HCT116 (cell line): Measurements from ENCODE around the gene SLAMF1. TPM values are rescaled to one million over a fixed set of nuclear protein-coding genes. Genes with fewer than 3 reads are reported as not detected.

Source experiments
- ATAC-seq: fragments of 200-7000 bp; cut with Tn5 transposase; 2 replicates; pipeline ENCODE4 v1.9.1; 2020; ENCODE audit warnings: mild to moderate bottlenecking, moderate library complexity
- BruUV-seq: library from RNA; stranded (reverse); fragments of 400-500 nt; replicated peaks from 2 replicates; lab custom pipeline; 2021; lab: Mats Ljungman, UMichigan
- CTCF ChIA-PET: fragments of 300-600 bp; sonication (Branson Sonifier 250); formaldehyde crosslinking; loops from one replicate; lab custom pipeline; 2021; ENCODE audit warnings: antibody characterized with exemption; lab: Charles Lee
- POLR2A ChIA-PET: fragments of 300-600, 350-600 bp; sonication (Branson Sonifier 250); formaldehyde crosslinking; loops from one replicate; lab custom pipeline; 2021; ENCODE audit warnings: antibody characterized with exemption; lab: Charles Lee
- RAD21 ChIA-PET, 2 experiments: fragments of 300-600 bp; sonication (Branson Sonifier 250); formaldehyde crosslinking; loops; one replicate each; lab custom pipeline; 2023; ENCODE audit warnings: low total read pairs in 2 of 2; ENCODE audit not compliant: uncharacterized antibody in 2 of 2, unreplicated experiment in 2 of 2, low non-redundant PET in 1 of 2; lab: Charles Lee
- DNase-seq: peaks from one replicate; pipeline ENCODE4 v3.0.0-alpha.2; 2010; ENCODE audit warnings: low read depth, low spot score
- H2AFZ ChIP-seq: fragments of 200-600 bp; shearing (Covaris generic), sonication (generic); 2 replicates; pipeline ENCODE4 v1.6.1; 2017; ENCODE audit warnings: low read depth, mixed run types, mixed read lengths, antibody characterized with exemption, low read length; ENCODE audit not compliant: poor library complexity, severe bottlenecking
- H3K27ac ChIP-seq: 2 replicates; pipeline ENCODE4 v1.5.1; 2012; ENCODE audit warnings: low read depth, low read length
- H3K27me3 ChIP-seq: fragments of 200-600 bp; sonication (generic); 2 replicates; pipeline ENCODE4 v1.6.1; 2016; ENCODE audit warnings: mixed run types, low read length, mixed read lengths; ENCODE audit not compliant: insufficient read depth
- H3K36me3 ChIP-seq, 2 experiments: fragments of 200-500 bp in 1 of 2; fragments of 200-600 bp in 1 of 2; sonication (Bioruptor generic) in 1 of 2; sonication (generic) in 1 of 2; 2 replicates each; pipeline versions ENCODE4 v1.5.1 to v1.6.1; 2014 to 2016; ENCODE audit warnings: low read length in 2 of 2, inconsistent platforms in 1 of 2, mixed read lengths in 1 of 2, mixed run types in 1 of 2; ENCODE audit not compliant: insufficient read depth in 2 of 2, control insufficient read depth in 1 of 2
- H3K4me1 ChIP-seq, 2 experiments: fragments of 200-600 bp in 1 of 2; sonication (generic) in 1 of 2; 2 replicates each; pipeline versions ENCODE4 v1.5.1 to v1.6.1; 2012 to 2017; ENCODE audit warnings: low read length in 2 of 2, inconsistent platforms in 1 of 2, mild to moderate bottlenecking in 1 of 2, mixed read lengths in 1 of 2, mixed run types in 1 of 2, moderate library complexity in 1 of 2; ENCODE audit not compliant: insufficient read depth in 2 of 2, control insufficient read depth in 1 of 2
- H3K4me2 ChIP-seq: fragments of 200-600 bp; sonication (generic); 2 replicates; pipeline ENCODE4 v1.6.1; 2017; ENCODE audit warnings: mixed run types, low read length, mixed read lengths
- H3K4me3 ChIP-seq, 2 experiments: fragments of 200-600 bp in 1 of 2; sonication (generic) in 1 of 2; replicated peaks in 1 of 2; 2 replicates each; pipeline ENCODE4 v1.5.1; 2011 to 2016; ENCODE audit warnings: low read length in 2 of 2, control low read depth in 1 of 2, low read depth in 1 of 2, mild to moderate bottlenecking in 1 of 2, mixed read lengths in 1 of 2, mixed run types in 1 of 2
- H3K79me2 ChIP-seq: fragments of 200-600 bp; sonication (generic); 2 replicates; pipeline ENCODE4 v1.6.1; 2017; ENCODE audit warnings: mild to moderate bottlenecking, mixed run types, low read length, moderate library complexity, mixed read lengths; ENCODE audit not compliant: insufficient read depth
- H3K9ac ChIP-seq: fragments of 200-600 bp; sonication (generic); 2 replicates; pipeline ENCODE4 v1.6.1; 2016; ENCODE audit warnings: low read length, mixed read lengths
- H3K9me2 ChIP-seq: fragments of 200-600 bp; sonication (generic), shearing (Covaris generic); 2 replicates; pipeline ENCODE4 v1.6.1; 2017; ENCODE audit warnings: mixed run types, mild to moderate bottlenecking, moderate library complexity; ENCODE audit not compliant: insufficient read depth
- H3K9me3 ChIP-seq, 2 experiments: fragments of 200-500 bp in 1 of 2; fragments of 200-600 bp in 1 of 2; sonication (Bioruptor generic) in 1 of 2; sonication (generic) in 1 of 2; 2 replicates each; pipeline ENCODE4 v1.6.1; 2014 to 2017; ENCODE audit warnings: low read length in 2 of 2, mixed read lengths in 2 of 2, inconsistent platforms in 1 of 2, low read depth in 1 of 2, mild to moderate bottlenecking in 1 of 2, mixed run types in 1 of 2, moderate library complexity in 1 of 2; ENCODE audit not compliant: control insufficient read depth in 1 of 2, insufficient read depth in 1 of 2
- H4K20me1 ChIP-seq: fragments of 200-600 bp; sonication (generic), shearing (Covaris generic); 2 replicates; pipeline ENCODE4 v1.6.1; 2017; ENCODE audit warnings: mixed run types, mild to moderate bottlenecking, moderate library complexity; ENCODE audit not compliant: insufficient read depth
- ATF3 ChIP-seq: IDR thresholded peaks from 2 replicates; pipeline ENCODE4 v1.6.1; 2012
- CBX3 ChIP-seq: IDR thresholded peaks from 2 replicates; pipeline ENCODE4 v1.6.1; 2012; ENCODE audit warnings: low read depth
- CTCF ChIP-seq, 3 experiments: fragments of 200-600 bp in 1 of 3; sonication (generic) in 1 of 3; IDR thresholded peaks in 2 of 3; conservative IDR thresholded peaks in 1 of 3; 2 replicates each; pipeline ENCODE4 v1.5.1; 2012 to 2017; ENCODE audit warnings: low read depth in 2 of 3, low read length in 2 of 3, antibody characterized with exemption in 1 of 3, borderline replicate concordance in 1 of 3, control low read depth in 1 of 3, mild to moderate bottlenecking in 1 of 3, mixed read lengths in 1 of 3, mixed run types in 1 of 3, moderate library complexity in 1 of 3; ENCODE audit not compliant: insufficient read depth in 1 of 3
- EGR1 ChIP-seq: IDR thresholded peaks from 2 replicates; pipeline ENCODE4 v1.6.1; 2012; ENCODE audit warnings: low read depth
- ELF1 ChIP-seq: IDR thresholded peaks from 2 replicates; pipeline ENCODE4 v1.6.1; 2012; ENCODE audit warnings: low read depth, borderline replicate concordance
- EZH2 ChIP-seq: fragments of 200-600 bp; sonication (generic); IDR thresholded peaks from 2 replicates; pipeline ENCODE4 v1.6.1; 2017; ENCODE audit warnings: antibody characterized with exemption, mixed run types
- EZH2phosphoT487 ChIP-seq: fragments of 200-600 bp; IDR thresholded peaks from 2 replicates; pipeline ENCODE4 v1.6.1; 2018; ENCODE audit warnings: antibody characterized with exemption, borderline replicate concordance
- FOSL1 ChIP-seq: IDR thresholded peaks from 2 replicates; pipeline ENCODE4 v1.6.1; 2012; ENCODE audit warnings: low read depth
- JUND ChIP-seq: IDR thresholded peaks from 2 replicates; pipeline ENCODE4 v1.6.1; 2012
- POLR2A ChIP-seq: IDR thresholded peaks from 2 replicates; pipeline ENCODE4 v1.7.0; 2011; ENCODE audit warnings: borderline replicate concordance; ENCODE audit not compliant: insufficient read depth, insufficient read length; ENCODE audit errors: extremely low read depth
- POLR2AphosphoS5 ChIP-seq: IDR thresholded peaks from 2 replicates; pipeline ENCODE4 v1.6.1; 2011; ENCODE audit warnings: mild to moderate bottlenecking, low read depth, low read length, moderate library complexity
- REST ChIP-seq: IDR thresholded peaks from 2 replicates; pipeline ENCODE4 v1.6.1; 2012; ENCODE audit warnings: low read depth
- SIN3A ChIP-seq: IDR thresholded peaks from 2 replicates; pipeline ENCODE4 v1.6.1; 2012; ENCODE audit warnings: low read depth
- SP1 ChIP-seq: IDR thresholded peaks from 2 replicates; pipeline ENCODE4 v1.6.1; 2012; ENCODE audit warnings: low read depth
- SRF ChIP-seq: IDR thresholded peaks from 2 replicates; pipeline ENCODE4 v1.6.1; 2012; ENCODE audit warnings: low read depth
- YY1 ChIP-seq: IDR thresholded peaks from 2 replicates; pipeline ENCODE4 v1.6.1; 2011; ENCODE audit warnings: low read length, low read depth, moderate library complexity, mild to moderate bottlenecking; ENCODE audit not compliant: insufficient replicate concordance; ENCODE audit errors: extremely low read depth
- ZFX ChIP-seq: fragments of 450-650 bp; IDR thresholded peaks from 2 replicates; pipeline ENCODE4 v1.6.1; 2017
- ZNF274 ChIP-seq: fragments of 200-500 bp; sonication (Bioruptor generic); IDR thresholded peaks from 2 replicates; pipeline ENCODE4 v1.6.1; 2014; ENCODE audit warnings: mild to moderate bottlenecking, low read depth, low read length, inconsistent platforms
- intact Hi-C: fragments of 100-400 bp; cut with micrococcal nuclease; formaldehyde crosslinking; loops from 2 replicates; pipeline ENCODE4 v1.10.0; 2022
- total RNA-seq: library from RNA; stranded (reverse); gene quantifications from one replicate; pipeline ENCODE4 v1.2.1, GENCODE V29; 2021; ENCODE audit not compliant: unreplicated experiment

SLAMF1 gene
- total RNA-seq, 1 experiment from 2014 or later, result 0.30 TPM

- BruUV-seq, result no TSS peak
- ATAC-seq (no peak), DNase-seq (no peak)
- Histone ChIP-seq H3K27me3 (no peaks in the 10 kb centered on the region; the same call in 1 of the 2 replicates), H2AFZ (no peak overlapping the region), H3K79me2 (no peaks in the 10 kb centered on the region), H3K4me3 (no peak overlapping the region), H3K36me3 (no peaks in the 10 kb centered on the region), H3K4me2 (no peak overlapping the region), H3K9me2 (no peaks in the 10 kb centered on the region), H3K9me3 (no peaks in the 10 kb centered on the region), H3K4me1 (no peaks in the 10 kb centered on the region), H4K20me1 (no peaks in the 10 kb centered on the region), H3K9ac (no peak overlapping the region), H3K27ac (no peak overlapping the region)
- POLR2A ChIA-PET, result no interaction called here
- RAD21 ChIA-PET, result no interaction called here
- intact Hi-C loops, result no loop called here
- no peak for TF ChIP-seq FOSL1
- no peak for TF ChIP-seq ATF3
- no peak for TF ChIP-seq EGR1
- TF ChIP-seq POLR2A, result no peak
- no peak for TF ChIP-seq SRF
- no peak for TF ChIP-seq POLR2AphosphoS5
- no peak for TF ChIP-seq EZH2phosphoT487
- TF ChIP-seq ZNF274, result no peak
- no peak for TF ChIP-seq JUND
- no peak for TF ChIP-seq ELF1
- no peak for TF ChIP-seq SIN3A
- TF ChIP-seq ZFX, result no peak
- TF ChIP-seq REST, result no peak
- no peak for TF ChIP-seq SP1
- no peak for TF ChIP-seq CBX3
- no peak for TF ChIP-seq CTCF (IDR thresholded peaks at IDR 0.05 in 2 of 3, conservative IDR thresholded peaks at IDR 0.05 in 1 of 3; ENCODE audit: borderline replicate concordance in 1 of 3, insufficient read depth in 1 of 3, low read depth in 2 of 3, low read length in 2 of 3)
- TF ChIP-seq EZH2, result no peak
- TF ChIP-seq YY1, result no peak
- CTCF ChIA-PET, result no interaction called here
These were observed 23.0 kb downstream of the SLAMF1 start for GRCh38 chr1:160623862-160624261.
